Lower leg skin (tissue), 3 donors: ENCODE data around the gene BEST4.

ENCODE experiments used
- POLR2A ChIP-seq, 2 donors: fragments of 450-650 bp; IDR thresholded peaks; one replicate each; pipeline ENCODE4 v1.6.1; 2016 to 2017; ENCODE audit warnings: antibody characterized with exemption in 2 of 2, mild to moderate bottlenecking in 1 of 2, moderate library complexity in 1 of 2
- TF ChIP-seq, protein P1 (sequence below), 3 donors: fragments of 450-650 bp; IDR thresholded peaks; one replicate each; pipeline ENCODE4 v1.5.1; 2016; ENCODE audit warnings: antibody characterized with exemption in 3 of 3, mild to moderate bottlenecking in 3 of 3, moderate library complexity in 2 of 3

- TF ChIP-seq, protein P1, sequence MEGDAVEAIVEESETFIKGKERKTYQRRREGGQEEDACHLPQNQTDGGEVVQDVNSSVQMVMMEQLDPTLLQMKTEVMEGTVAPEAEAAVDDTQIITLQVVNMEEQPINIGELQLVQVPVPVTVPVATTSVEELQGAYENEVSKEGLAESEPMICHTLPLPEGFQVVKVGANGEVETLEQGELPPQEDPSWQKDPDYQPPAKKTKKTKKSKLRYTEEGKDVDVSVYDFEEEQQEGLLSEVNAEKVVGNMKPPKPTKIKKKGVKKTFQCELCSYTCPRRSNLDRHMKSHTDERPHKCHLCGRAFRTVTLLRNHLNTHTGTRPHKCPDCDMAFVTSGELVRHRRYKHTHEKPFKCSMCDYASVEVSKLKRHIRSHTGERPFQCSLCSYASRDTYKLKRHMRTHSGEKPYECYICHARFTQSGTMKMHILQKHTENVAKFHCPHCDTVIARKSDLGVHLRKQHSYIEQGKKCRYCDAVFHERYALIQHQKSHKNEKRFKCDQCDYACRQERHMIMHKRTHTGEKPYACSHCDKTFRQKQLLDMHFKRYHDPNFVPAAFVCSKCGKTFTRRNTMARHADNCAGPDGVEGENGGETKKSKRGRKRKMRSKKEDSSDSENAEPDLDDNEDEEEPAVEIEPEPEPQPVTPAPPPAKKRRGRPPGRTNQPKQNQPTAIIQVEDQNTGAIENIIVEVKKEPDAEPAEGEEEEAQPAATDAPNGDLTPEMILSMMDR (IDR thresholded peaks at IDR 0.05): no peak
- no peak for TF ChIP-seq POLR2A (IDR thresholded peaks at IDR 0.05)
These were observed 19.5 kb upstream of the BEST4 start for GRCh38 chr1:44807364-44808062.
